H1 (cell line): ENCODE results near the gene DCDC2. TPM values are rescaled to one million over a fixed set of nuclear protein-coding genes. Genes with fewer than 3 reads are reported as not detected.

Experiments
- CTCF ChIA-PET: fragments of 300-600 bp; sonication (Branson Sonifier 250); formaldehyde crosslinking; loops from one replicate; lab custom pipeline; 2021; ENCODE audit not compliant: partially characterized antibody; lab: Charles Lee
- POLR2A ChIA-PET: fragments of 300-600 bp; sonication (Branson Sonifier 250); formaldehyde crosslinking; loops from one replicate; lab custom pipeline; 2021; ENCODE audit warnings: inconsistent platforms; ENCODE audit not compliant: partially characterized antibody; lab: Charles Lee
- DNase-seq, 2 experiments: peaks; one replicate each; pipeline versions ENCODE4 v3.0.0 to v3.0.0-alpha.2; 2010 to 2022; ENCODE audit warnings: low spot score in 2 of 2, low read depth in 1 of 2, mixed read lengths in 1 of 2
- FAIRE-seq: peaks from 2 replicates; lab custom pipeline; 2011; peaks lifted over from hg19 to GRCh38; lab: Jason Lieb, UNC
- H2AFZ ChIP-seq: 2 replicates; pipeline ENCODE4 v1.8.1; 2012; ENCODE audit warnings: low read length, inconsistent platforms
- H2AK5ac ChIP-seq: 2 replicates; pipeline ENCODE4 v1.6.1; 2013; ENCODE audit warnings: low read depth, low read length
- H2BK120ac ChIP-seq: replicated peaks from 2 replicates; pipeline ENCODE3; 2013; ENCODE audit warnings: low read depth, low read length, inconsistent platforms
- H2BK12ac ChIP-seq: 2 replicates; pipeline ENCODE4 v1.6.1; 2013; ENCODE audit warnings: low read depth, low read length
- H2BK15ac ChIP-seq: 2 replicates; pipeline ENCODE4 v1.6.1; 2013; ENCODE audit warnings: low read length
- H2BK20ac ChIP-seq: 2 replicates; pipeline ENCODE4 v1.6.1; 2013; ENCODE audit warnings: low read length
- H2BK5ac ChIP-seq: 2 replicates; pipeline ENCODE4 v1.6.1; 2013; ENCODE audit warnings: low read depth, low read length
- H3K14ac ChIP-seq: 2 replicates; pipeline ENCODE4 v1.6.1; 2013; ENCODE audit warnings: inconsistent platforms; ENCODE audit not compliant: insufficient read length
- H3K18ac ChIP-seq: 2 replicates; pipeline ENCODE4 v1.6.1; 2013; ENCODE audit warnings: low read length; ENCODE audit errors: extremely low read depth
- H3K23ac ChIP-seq: 2 replicates; pipeline ENCODE4 v1.6.1; 2013; ENCODE audit warnings: inconsistent platforms; ENCODE audit not compliant: insufficient read length
- H3K23me2 ChIP-seq: 2 replicates; pipeline ENCODE4 v1.6.1; 2013; ENCODE audit warnings: low read depth, low read length
- H3K27ac ChIP-seq: 2 replicates; pipeline ENCODE4 v1.6.1; 2011; ENCODE audit warnings: low read depth, low read length, inconsistent platforms
- H3K27me3 ChIP-seq, 4 experiments: replicated peaks in 1 of 4; 1 replicate in 1 of 4; 2 replicates in 3 of 4; pipeline versions ENCODE4 v1.6.1 to v1.8.1; 2011 to 2013; ENCODE audit warnings: low read length in 3 of 4, mild to moderate bottlenecking in 3 of 4, inconsistent platforms in 2 of 4, mixed read lengths in 2 of 4, moderate library complexity in 1 of 4; ENCODE audit not compliant: control insufficient read depth in 3 of 4, insufficient read depth in 3 of 4; ENCODE audit errors: extremely low read depth in 1 of 4
- H3K36me3 ChIP-seq, 4 experiments: 2 replicates each; pipeline versions ENCODE4 v1.6.1 to v1.8.1; 2011 to 2013; ENCODE audit warnings: mild to moderate bottlenecking in 4 of 4, low read length in 3 of 4, moderate library complexity in 2 of 4, control low read depth in 1 of 4, inconsistent platforms in 1 of 4; ENCODE audit not compliant: insufficient read depth in 4 of 4, control insufficient read depth in 2 of 4
- H3K4ac ChIP-seq: replicated peaks from 2 replicates; pipeline ENCODE3; 2013; ENCODE audit warnings: low read length, low read depth, mixed read lengths, inconsistent platforms; ENCODE audit not compliant: insufficient read length
- H3K4me1 ChIP-seq, 4 experiments: replicated peaks in 1 of 4; 1 replicate in 1 of 4; 2 replicates in 3 of 4; pipeline versions ENCODE4 v1.6.1 to v1.8.1; 2011 to 2013; ENCODE audit warnings: low read length in 3 of 4, inconsistent platforms in 2 of 4, mixed read lengths in 1 of 4; ENCODE audit not compliant: insufficient read depth in 4 of 4, control insufficient read depth in 3 of 4
- H3K4me2 ChIP-seq, 2 experiments: 2 replicates each; pipeline versions ENCODE4 v1.6.1 to v1.8.1; 2011 to 2013; ENCODE audit warnings: low read depth in 2 of 2, low read length in 2 of 2, control low read depth in 1 of 2, inconsistent platforms in 1 of 2, mild to moderate bottlenecking in 1 of 2; ENCODE audit not compliant: insufficient read depth in 1 of 2
- H3K4me3 ChIP-seq, 4 experiments: fragments of 200-600, 300-600 bp in 1 of 4; sonication (generic), shearing (Covaris generic), sonication (Bioruptor Twin) in 1 of 4; 2 replicates each; pipeline versions ENCODE4 v1.5.1 to v1.8.1; 2011 to 2016; ENCODE audit warnings: low read length in 4 of 4, low read depth in 3 of 4, control low read depth in 2 of 4, inconsistent platforms in 2 of 4, mild to moderate bottlenecking in 2 of 4, mixed read lengths in 1 of 4, moderate library complexity in 1 of 4; ENCODE audit not compliant: insufficient read depth in 2 of 4; ENCODE audit errors: extremely low read depth in 1 of 4
- H3K56ac ChIP-seq: replicated peaks from 2 replicates; pipeline ENCODE3; 2013; ENCODE audit warnings: low read depth, mild to moderate bottlenecking, mixed read lengths, low read length, inconsistent platforms; ENCODE audit not compliant: insufficient read length
- H3K79me1 ChIP-seq: 2 replicates; pipeline ENCODE4 v1.6.1; 2013; ENCODE audit warnings: low read depth, low read length, control low read depth
- H3K79me2 ChIP-seq, 2 experiments: 2 replicates each; pipeline versions ENCODE4 v1.6.1 to v1.8.1; 2012 to 2013; ENCODE audit warnings: low read length in 2 of 2, mild to moderate bottlenecking in 2 of 2, inconsistent platforms in 1 of 2; ENCODE audit not compliant: insufficient read depth in 2 of 2, control insufficient read depth in 1 of 2
- H3K9ac ChIP-seq, 4 experiments: replicated peaks in 1 of 4; 1 replicate in 1 of 4; 2 replicates in 3 of 4; pipeline versions ENCODE4 v1.6.1 to v1.8.1; 2011 to 2013; ENCODE audit warnings: low read depth in 3 of 4, low read length in 3 of 4, control low read depth in 2 of 4, mild to moderate bottlenecking in 2 of 4, moderate library complexity in 2 of 4, inconsistent platforms in 1 of 4; ENCODE audit errors: extremely low read depth in 1 of 4
- H3K9me3 ChIP-seq, 2 experiments: 2 replicates each; pipeline versions ENCODE4 v1.6.1 to v1.8.1; 2012 to 2013; ENCODE audit warnings: mild to moderate bottlenecking in 2 of 2, moderate library complexity in 2 of 2, control low read depth in 1 of 2, inconsistent platforms in 1 of 2, low read depth in 1 of 2, low read length in 1 of 2, mixed read lengths in 1 of 2; ENCODE audit not compliant: insufficient read depth in 2 of 2
- H4K20me1 ChIP-seq, 2 experiments: replicated peaks in 1 of 2; 2 replicates each; pipeline versions ENCODE3 to v1.8.1; 2011 to 2013; ENCODE audit warnings: inconsistent platforms in 2 of 2, low read length in 2 of 2, mild to moderate bottlenecking in 1 of 2; ENCODE audit not compliant: insufficient read depth in 2 of 2, control insufficient read depth in 1 of 2
- H4K5ac ChIP-seq: 2 replicates; pipeline ENCODE4 v1.6.1; 2013; ENCODE audit warnings: low read length, low read depth, mixed read lengths, inconsistent platforms; ENCODE audit not compliant: insufficient read length
- H4K8ac ChIP-seq: 2 replicates; pipeline ENCODE4 v1.8.0; 2013; ENCODE audit warnings: mild to moderate bottlenecking, moderate library complexity, low read length, inconsistent platforms; ENCODE audit not compliant: insufficient read depth; ENCODE audit errors: extremely low read depth
- H4K91ac ChIP-seq: replicated peaks from 2 replicates; pipeline ENCODE3; 2013; ENCODE audit warnings: low read length, mixed read lengths, inconsistent platforms; ENCODE audit not compliant: insufficient read length
- BACH1 ChIP-seq: IDR thresholded peaks from 2 replicates; pipeline ENCODE4 v1.6.1; 2012; ENCODE audit warnings: low read length, improper control_type of control experiment
- CBX8 ChIP-seq: fragments of 300-800, 300-1000 bp; sonication (generic); IDR thresholded peaks from 2 replicates; pipeline ENCODE4 v1.7.1; 2016; ENCODE audit warnings: low read depth, low read length, borderline replicate concordance
- CEBPB ChIP-seq: IDR thresholded peaks from 2 replicates; pipeline ENCODE4 v1.6.1; 2012; ENCODE audit warnings: low read depth, low read length
- CTCF ChIP-seq, 3 experiments: IDR thresholded peaks; 1 replicate in 2 of 3; 2 replicates in 1 of 3; pipeline versions ENCODE4 v1.5.1 to v1.6.1; 2011; ENCODE audit warnings: low read length in 3 of 3, mild to moderate bottlenecking in 3 of 3, inconsistent platforms in 2 of 3, low read depth in 1 of 3, moderate library complexity in 1 of 3; ENCODE audit not compliant: insufficient read depth in 1 of 3; ENCODE audit errors: control extremely low read depth in 1 of 3
- KDM5A ChIP-seq: fragments of 200-600 bp; IDR thresholded peaks from 2 replicates; pipeline ENCODE4 v1.7.1; 2012; ENCODE audit warnings: mild to moderate bottlenecking, low read length, inconsistent platforms, mixed read lengths
- MAFK ChIP-seq: IDR thresholded peaks from 2 replicates; pipeline ENCODE4 v1.6.1; 2012; ENCODE audit warnings: low read depth, mild to moderate bottlenecking, improper control_type of control experiment, low read length
- MAX ChIP-seq: IDR thresholded peaks from 2 replicates; pipeline ENCODE4 v1.6.1; 2012; ENCODE audit warnings: inconsistent platforms
- NANOG ChIP-seq: IDR thresholded peaks from 2 replicates; pipeline ENCODE4 v1.6.1; 2011; ENCODE audit warnings: low read length, low read depth, mild to moderate bottlenecking, inconsistent platforms; ENCODE audit not compliant: insufficient read depth, poor library complexity, severe bottlenecking
- WGBS, 2 experiments: shearing (Covaris generic) in 1 of 2; methylation state at CpG; one replicate each; pipeline versions ENCODE4 v1.1.6 to v1.1.7; 2013 to 2015; ENCODE audit warnings: low lambda C conversion rate in 2 of 2, mixed read lengths in 2 of 2, inconsistent platforms in 1 of 2, low coverage in 1 of 2, missing lambda C conversion rate in 1 of 2; ENCODE audit not compliant: insufficient replicate concordance in 2 of 2, insufficient coverage in 1 of 2, insufficient read length in 1 of 2; ENCODE audit errors: extremely low coverage in 1 of 2, missing lambda C conversion rate in 1 of 2; 5-methylcytosine and 5-hydroxymethylcytosine counted together
- polyA plus RNA-seq, 7 experiments: library from polyadenylated mRNA; depleted of rRNA in 3 of 7; stranded (reverse) in 5 of 7; unstranded in 2 of 7; fragments of >200 nt in 5 of 7; fragments of 200-250 nt in 2 of 7; gene quantifications; 1 replicate in 5 of 7; 2 replicates in 1 of 7; 4 replicates in 1 of 7; pipeline versions ENCODE4 v1.2.1 to v1.2.3, GENCODE V29; 2011 to 2013; ENCODE audit warnings: missing spikeins in 2 of 7, mixed read lengths in 2 of 7
- total RNA-seq: library from RNA; stranded (reverse); fragmentation: NEBNext Ultra II Directional; extraction: Animal tissue kit (Norgen Biotek cat#: 25700); gene quantifications from 2 replicates; pipeline ENCODE4 v1.2.1, GENCODE V29; 2021

The DCDC2 gene
- total and polyA plus RNA-seq, 2 of the 8 experiments (the other 6 are each of a cell fraction or from before 2014, with no cell fraction given), result 0.03 to 0.15 TPM

- Histone ChIP-seq H4K5ac (no peak overlapping the region), H3K23ac (no peak overlapping the region), H3K79me1 (no peaks in the 10 kb centered on the region), H2BK15ac (no peak overlapping the region), H3K36me3 (no peaks in the 10 kb centered on the region), H2BK120ac (no peak overlapping the region), H2BK5ac (no peak overlapping the region), H3K27me3 (no peaks in the 10 kb centered on the region), H3K23me2 (no peaks in the 10 kb centered on the region), H3K9me3 (no peaks in the 10 kb centered on the region), H3K4me2 (no peak overlapping the region), H4K20me1 (no peaks in the 10 kb centered on the region), H3K9ac (no peak overlapping the region), H2BK12ac (no peak overlapping the region), H4K91ac (no peak overlapping the region), H3K4me1 (no peaks in the 10 kb centered on the region), H2AK5ac (no peak overlapping the region), H3K27ac (no peak overlapping the region), H3K4me3 (no peak overlapping the region), H3K56ac (no peak overlapping the region), H3K14ac (no peak overlapping the region), H2AFZ (no peak overlapping the region), H2BK20ac (no peak overlapping the region), H3K4ac (no peak overlapping the region), H4K8ac (no peak overlapping the region), H3K18ac (no peak overlapping the region), H3K79me2 (no peaks in the 10 kb centered on the region)
- no peak for TF ChIP-seq MAFK
- no peak for TF ChIP-seq CTCF (IDR thresholded peaks at IDR 0.05; ENCODE audit: control extremely low read depth in 1 of 3, insufficient read depth in 1 of 3, low read depth in 1 of 3, low read length in 3 of 3)
- TF ChIP-seq CEBPB, result no peak
- no peak for TF ChIP-seq CBX8
- TF ChIP-seq MAX, result no peak
- no peak for TF ChIP-seq KDM5A
- no peak for TF ChIP-seq NANOG
- no peak for TF ChIP-seq BACH1
- no peak for FAIRE-seq
- 87% methylated on average over 1 of the region's 1 CpG; no CpG with 5 or more reads in 1 of the 2 experiments for WGBS, 2 experiments
- ChIA-PET POLR2A (no interaction called here), CTCF (interaction anchor here (0.7 to 1.1 kb wide), 2 partner anchors 8 to 80 kb away, joined by 3 to 6 read pairs; no protein-coding TSS in a partner anchor)
- no peak for DNase-seq
These were observed 200.0 kb downstream of the DCDC2 start for GRCh38 chr6:24157886-24158285.
